Ishikawa (cell line): Measurements from ENCODE around the gene FRAT1.

Experiments
- CEBPB ChIP-seq: IDR thresholded peaks from 2 replicates; pipeline ENCODE4 v1.6.1; 2012
- CREB1 ChIP-seq: IDR thresholded peaks from 2 replicates; pipeline ENCODE4 v1.6.1; 2012; ENCODE audit warnings: low read depth
- EGR1 ChIP-seq: IDR thresholded peaks from 2 replicates; pipeline ENCODE4 v1.6.1; 2012
- EP300 ChIP-seq: IDR thresholded peaks from 2 replicates; pipeline ENCODE4 v1.6.1; 2012; ENCODE audit warnings: borderline replicate concordance
- FOXM1 ChIP-seq: IDR thresholded peaks from 2 replicates; pipeline ENCODE4 v1.6.1; 2012; ENCODE audit warnings: low read depth, borderline replicate concordance
- RAD21 ChIP-seq: IDR thresholded peaks from 2 replicates; pipeline ENCODE4 v1.6.1; 2012; ENCODE audit warnings: low read depth
- TAF1 ChIP-seq: IDR thresholded peaks from 2 replicates; pipeline ENCODE4 v1.6.1; 2012; ENCODE audit warnings: low read depth, mild to moderate bottlenecking
- YY1 ChIP-seq: IDR thresholded peaks from 2 replicates; pipeline ENCODE4 v1.6.1; 2012; ENCODE audit warnings: low read depth
- ZBTB7A ChIP-seq: IDR thresholded peaks from 2 replicates; pipeline ENCODE4 v1.6.1; 2012; ENCODE audit warnings: low read depth
- TF ChIP-seq, protein P1 (sequence below): IDR thresholded peaks from 2 replicates; pipeline ENCODE4 v1.6.1; 2012
- TF ChIP-seq, protein P2 (sequence below): IDR thresholded peaks from 2 replicates; pipeline ENCODE4 v1.6.1; 2012; ENCODE audit warnings: low read depth, mild to moderate bottlenecking
- TF ChIP-seq, protein P3 (sequence below): IDR thresholded peaks from 2 replicates; pipeline ENCODE4 v1.6.1; 2012

DNA sequence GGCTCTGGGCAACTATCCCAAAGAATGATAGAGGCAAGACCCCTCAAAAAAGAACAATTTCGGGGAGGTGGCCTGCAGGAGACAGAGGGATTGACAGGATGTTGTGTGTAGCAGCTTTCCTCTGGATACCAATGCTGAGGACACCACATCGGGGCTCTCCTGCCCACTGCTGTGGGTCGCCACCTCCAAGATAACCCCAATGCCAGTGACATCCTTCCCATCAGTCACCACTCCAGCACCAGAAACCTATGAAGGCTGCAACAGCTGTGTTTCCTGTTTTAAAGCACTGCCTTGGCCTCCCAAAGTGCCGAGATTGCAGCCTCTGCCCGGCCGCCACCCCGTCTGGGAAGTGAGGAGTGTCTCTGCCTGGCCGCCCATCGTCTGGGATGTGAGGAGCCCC lies 44.2 kb upstream of the FRAT1 start:
- TF ChIP-seq CREB1 (no peak), EP300 (no peak), RAD21 (no peak), EGR1 (no peak), ZBTB7A (no peak), TAF1 (no peak), FOXM1 (no peak), YY1 (no peak), CEBPB (no peak)
- TF ChIP-seq, protein P1, sequence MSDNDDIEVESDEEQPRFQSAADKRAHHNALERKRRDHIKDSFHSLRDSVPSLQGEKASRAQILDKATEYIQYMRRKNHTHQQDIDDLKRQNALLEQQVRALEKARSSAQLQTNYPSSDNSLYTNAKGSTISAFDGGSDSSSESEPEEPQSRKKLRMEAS = no peak
- TF ChIP-seq, protein P2, sequence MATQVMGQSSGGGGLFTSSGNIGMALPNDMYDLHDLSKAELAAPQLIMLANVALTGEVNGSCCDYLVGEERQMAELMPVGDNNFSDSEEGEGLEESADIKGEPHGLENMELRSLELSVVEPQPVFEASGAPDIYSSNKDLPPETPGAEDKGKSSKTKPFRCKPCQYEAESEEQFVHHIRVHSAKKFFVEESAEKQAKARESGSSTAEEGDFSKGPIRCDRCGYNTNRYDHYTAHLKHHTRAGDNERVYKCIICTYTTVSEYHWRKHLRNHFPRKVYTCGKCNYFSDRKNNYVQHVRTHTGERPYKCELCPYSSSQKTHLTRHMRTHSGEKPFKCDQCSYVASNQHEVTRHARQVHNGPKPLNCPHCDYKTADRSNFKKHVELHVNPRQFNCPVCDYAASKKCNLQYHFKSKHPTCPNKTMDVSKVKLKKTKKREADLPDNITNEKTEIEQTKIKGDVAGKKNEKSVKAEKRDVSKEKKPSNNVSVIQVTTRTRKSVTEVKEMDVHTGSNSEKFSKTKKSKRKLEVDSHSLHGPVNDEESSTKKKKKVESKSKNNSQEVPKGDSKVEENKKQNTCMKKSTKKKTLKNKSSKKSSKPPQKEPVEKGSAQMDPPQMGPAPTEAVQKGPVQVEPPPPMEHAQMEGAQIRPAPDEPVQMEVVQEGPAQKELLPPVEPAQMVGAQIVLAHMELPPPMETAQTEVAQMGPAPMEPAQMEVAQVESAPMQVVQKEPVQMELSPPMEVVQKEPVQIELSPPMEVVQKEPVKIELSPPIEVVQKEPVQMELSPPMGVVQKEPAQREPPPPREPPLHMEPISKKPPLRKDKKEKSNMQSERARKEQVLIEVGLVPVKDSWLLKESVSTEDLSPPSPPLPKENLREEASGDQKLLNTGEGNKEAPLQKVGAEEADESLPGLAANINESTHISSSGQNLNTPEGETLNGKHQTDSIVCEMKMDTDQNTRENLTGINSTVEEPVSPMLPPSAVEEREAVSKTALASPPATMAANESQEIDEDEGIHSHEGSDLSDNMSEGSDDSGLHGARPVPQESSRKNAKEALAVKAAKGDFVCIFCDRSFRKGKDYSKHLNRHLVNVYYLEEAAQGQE = no peak
- TF ChIP-seq, protein P3, sequence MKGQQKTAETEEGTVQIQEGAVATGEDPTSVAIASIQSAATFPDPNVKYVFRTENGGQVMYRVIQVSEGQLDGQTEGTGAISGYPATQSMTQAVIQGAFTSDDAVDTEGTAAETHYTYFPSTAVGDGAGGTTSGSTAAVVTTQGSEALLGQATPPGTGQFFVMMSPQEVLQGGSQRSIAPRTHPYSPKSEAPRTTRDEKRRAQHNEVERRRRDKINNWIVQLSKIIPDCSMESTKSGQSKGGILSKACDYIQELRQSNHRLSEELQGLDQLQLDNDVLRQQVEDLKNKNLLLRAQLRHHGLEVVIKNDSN = no peak
